OCI-LY3 (cell line): ENCODE data around the gene ASB13.

Source experiments
- H2AFZ ChIP-seq: fragments of 200-600, 300-600 bp; shearing (Covaris generic); 2 replicates; pipeline ENCODE4 v1.6.0; 2014; ENCODE audit warnings: antibody characterized with exemption, low read depth, low read length
- H3K27ac ChIP-seq: fragments of 200-600, 300-600 bp; sonication (generic); 2 replicates; pipeline ENCODE4 v1.5.1; 2014; ENCODE audit warnings: mild to moderate bottlenecking, low read length, moderate library complexity, mixed read lengths
- H3K27me3 ChIP-seq: fragments of 200-600, 300-600 bp; sonication (generic); 2 replicates; pipeline ENCODE4 v1.6.1; 2014; ENCODE audit warnings: low read depth, low read length, mixed read lengths
- H3K36me3 ChIP-seq: fragments of 200-600, 300-600 bp; sonication (generic); replicated peaks from 2 replicates; pipeline ENCODE3; 2014; ENCODE audit warnings: low read depth, low read length, mixed read lengths
- H3K4me1 ChIP-seq: fragments of 300-600, 200-600 bp; sonication (generic); 2 replicates; pipeline ENCODE4 v1.6.1; 2014; ENCODE audit warnings: low read length, mixed read lengths
- H3K4me2 ChIP-seq: fragments of 200-600, 300-600 bp; sonication (generic); 2 replicates; pipeline ENCODE4 v1.6.1; 2014; ENCODE audit warnings: low read length, mixed read lengths
- H3K4me3 ChIP-seq: fragments of 300-600, 200-600 bp; sonication (generic); 2 replicates; pipeline ENCODE4 v1.5.1; 2014; ENCODE audit warnings: antibody characterized with exemption, mild to moderate bottlenecking, low read length, moderate library complexity
- H3K79me2 ChIP-seq: fragments of 300-600, 200-600 bp; shearing (Covaris generic); 2 replicates; pipeline ENCODE4 v1.6.1; 2014; ENCODE audit warnings: mild to moderate bottlenecking, low read length, mixed read lengths
- H3K9ac ChIP-seq: fragments of 300-600, 200-600 bp; shearing (Covaris generic); 2 replicates; pipeline ENCODE4 v1.6.0; 2014; ENCODE audit warnings: mild to moderate bottlenecking, low read length, moderate library complexity
- H3K9me3 ChIP-seq: fragments of 200-600, 300-600 bp; shearing (Covaris generic); 2 replicates; pipeline ENCODE4 v1.6.1; 2014; ENCODE audit warnings: low read length, mixed read lengths; ENCODE audit not compliant: insufficient read depth
- H4K20me1 ChIP-seq: fragments of 200-600, 300-600 bp; sonication (generic); 2 replicates; pipeline ENCODE4 v1.6.1; 2016; ENCODE audit warnings: low read length, mixed read lengths; ENCODE audit not compliant: insufficient read depth
- CTCF ChIP-seq: fragments of 200-600, 300-600 bp; sonication (generic); IDR thresholded peaks from 2 replicates; pipeline ENCODE4 v1.5.1; 2014; ENCODE audit warnings: antibody characterized with exemption, low read length, low read depth
- EZH2phosphoT487 ChIP-seq: fragments of 200-600 bp; shearing (Covaris generic); IDR thresholded peaks from 2 replicates; pipeline ENCODE4 v1.6.1; 2018; ENCODE audit warnings: antibody characterized with exemption, mixed run types, low read depth

The ASB13 gene

GRCh38 chr10:5694573-5694972 is 28.2 kb upstream of the ASB13 start:
- Histone ChIP-seq H2AFZ (no peak overlapping the region), H3K27me3 (no peaks in the 10 kb centered on the region), H3K4me1 (peaks cover 30% of the 10 kb centered on the region), H3K9ac (no peak overlapping the region), H3K4me3 (no peak overlapping the region), H4K20me1 (peaks cover 58% of the 10 kb centered on the region), H3K36me3 (no peaks in the 10 kb centered on the region), H3K9me3 (no peaks in the 10 kb centered on the region), H3K27ac (no peak overlapping the region), H3K4me2 (no peak overlapping the region), H3K79me2 (peaks cover 100% of the 10 kb centered on the region)
- TF ChIP-seq CTCF = no peak
- TF ChIP-seq EZH2phosphoT487 = no peak

GRCh38 chr10:5692461-5693358 is 26.3 kb upstream of the ASB13 start:
- H3K4me2 ChIP-seq = peak overlapping the region; percentile 67
- H3K79me2 ChIP-seq = peaks cover 100% of the 10 kb centered on the region
- no peaks in the 10 kb centered on the region for H3K27me3 ChIP-seq
- H3K36me3 ChIP-seq = no peaks in the 10 kb centered on the region
- peaks cover 53% of the 10 kb centered on the region for H4K20me1 ChIP-seq
- H3K9me3 ChIP-seq = no peaks in the 10 kb centered on the region
- no peak overlapping the region for H3K27ac ChIP-seq
- peak overlapping the region; percentile 20; the same call in 1 of the 2 replicates for H3K9ac ChIP-seq
- peak overlapping the region; percentile 68 for H3K4me3 ChIP-seq
- H2AFZ ChIP-seq = no peak overlapping the region
- no peak for TF ChIP-seq CTCF
- TF ChIP-seq EZH2phosphoT487 = no peak
- H3K4me1 ChIP-seq = peaks cover 30% of the 10 kb centered on the region

- Histone ChIP-seq H2AFZ (no peak overlapping the region), H3K27me3 (no peaks in the 10 kb centered on the region), H3K9me3 (no peaks in the 10 kb centered on the region), H3K4me3 (peak overlapping the region; percentile 68; the same call in 1 of the 2 replicates), H3K36me3 (no peaks in the 10 kb centered on the region), H3K4me2 (peak overlapping the region; percentile 67), H3K27ac (no peak overlapping the region), H4K20me1 (peaks cover 47% of the 10 kb centered on the region), H3K9ac (no peak overlapping the region), H3K79me2 (peaks cover 100% of the 10 kb centered on the region), H3K4me1 (peaks cover 30% of the 10 kb centered on the region)
- TF ChIP-seq EZH2phosphoT487 (no peak), CTCF (no peak)
These were observed 25.4 kb upstream of the ASB13 start for GRCh38 chr10:5691786-5692185.

GRCh38 chr10:5688587-5688986 is 22.2 kb upstream of the ASB13 start:
- H3K4me2 ChIP-seq = no peak overlapping the region
- H3K4me3 ChIP-seq = no peak overlapping the region
- H4K20me1 ChIP-seq = peaks cover 28% of the 10 kb centered on the region

More at GRCh38 chr10:5688587-5688986, 22.2 kb upstream of the ASB13 start:
- Histone ChIP-seq H3K27me3 (no peaks in the 10 kb centered on the region), H3K79me2 (peaks cover 89% of the 10 kb centered on the region), H2AFZ (no peak overlapping the region), H3K9ac (no peak overlapping the region), H3K9me3 (no peaks in the 10 kb centered on the region), H3K27ac (no peak overlapping the region), H3K4me1 (peaks cover 25% of the 10 kb centered on the region), H3K36me3 (no peaks in the 10 kb centered on the region)
- TF ChIP-seq EZH2phosphoT487 (no peak), CTCF (no peak)
